ENCODE results near the gene KRTAP5-3.

DNA sequence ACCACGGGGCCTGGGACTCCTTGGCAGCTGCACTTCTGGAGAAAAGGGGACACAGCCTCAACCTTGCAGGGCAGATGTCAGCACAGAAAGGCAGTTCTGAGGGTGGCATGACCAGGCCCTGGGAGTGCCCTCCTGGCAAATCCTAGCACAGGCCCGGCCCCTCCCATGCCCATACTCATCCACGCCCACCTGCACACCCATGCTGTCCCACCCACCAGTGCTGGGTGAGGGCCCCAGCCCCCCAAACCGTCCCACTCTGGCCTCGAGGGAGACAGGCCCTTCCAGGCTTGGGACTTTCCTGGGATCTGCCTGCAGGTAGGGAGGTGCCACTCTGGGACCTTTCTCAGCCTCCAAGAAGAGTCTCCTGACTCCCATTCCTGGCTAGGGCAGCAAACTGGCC is 46.3 kb downstream of the KRTAP5-3 start:
- TF ChIP-seq, protein P1, sequence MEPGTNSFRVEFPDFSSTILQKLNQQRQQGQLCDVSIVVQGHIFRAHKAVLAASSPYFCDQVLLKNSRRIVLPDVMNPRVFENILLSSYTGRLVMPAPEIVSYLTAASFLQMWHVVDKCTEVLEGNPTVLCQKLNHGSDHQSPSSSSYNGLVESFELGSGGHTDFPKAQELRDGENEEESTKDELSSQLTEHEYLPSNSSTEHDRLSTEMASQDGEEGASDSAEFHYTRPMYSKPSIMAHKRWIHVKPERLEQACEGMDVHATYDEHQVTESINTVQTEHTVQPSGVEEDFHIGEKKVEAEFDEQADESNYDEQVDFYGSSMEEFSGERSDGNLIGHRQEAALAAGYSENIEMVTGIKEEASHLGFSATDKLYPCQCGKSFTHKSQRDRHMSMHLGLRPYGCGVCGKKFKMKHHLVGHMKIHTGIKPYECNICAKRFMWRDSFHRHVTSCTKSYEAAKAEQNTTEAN (CRISPR knock-in tag; conservative IDR thresholded peaks at IDR 0.05) = no peak
- no peak for TF ChIP-seq POLR2A (IDR thresholded peaks at IDR 0.05; ENCODE audit: insufficient read depth in 1 of 2, low read depth in 2 of 2, low read length in 2 of 2)
- TF ChIP-seq, protein P2, sequence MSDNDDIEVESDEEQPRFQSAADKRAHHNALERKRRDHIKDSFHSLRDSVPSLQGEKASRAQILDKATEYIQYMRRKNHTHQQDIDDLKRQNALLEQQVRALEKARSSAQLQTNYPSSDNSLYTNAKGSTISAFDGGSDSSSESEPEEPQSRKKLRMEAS (IDR thresholded peaks at IDR 0.05) = no peak
